ENCODE data around the gene NFATC3.

GRCh38 chr16:68090130-68090529 is 5.0 kb downstream of the NFATC3 start:
- TF ChIP-seq CTCF (IDR thresholded peaks at IDR 0.05; ENCODE audit: insufficient read depth, low read length), result no peak
- no peak for TF ChIP-seq POLR2AphosphoS5 (IDR thresholded peaks at IDR 0.05; ENCODE audit: low read depth)
- no peak for TF ChIP-seq REST (IDR thresholded peaks at IDR 0.05; ENCODE audit: insufficient replicate concordance, low read depth)

Measured in HL-60 (cell line).